ENCODE measurements around the gene TLN1. TPM values are rescaled to one million over a fixed set of nuclear protein-coding genes. Genes with fewer than 3 reads are reported as not detected.

The TLN1 gene
- total RNA-seq, 2 donors from 2014 or later = 177 to 196 TPM

DNA sequence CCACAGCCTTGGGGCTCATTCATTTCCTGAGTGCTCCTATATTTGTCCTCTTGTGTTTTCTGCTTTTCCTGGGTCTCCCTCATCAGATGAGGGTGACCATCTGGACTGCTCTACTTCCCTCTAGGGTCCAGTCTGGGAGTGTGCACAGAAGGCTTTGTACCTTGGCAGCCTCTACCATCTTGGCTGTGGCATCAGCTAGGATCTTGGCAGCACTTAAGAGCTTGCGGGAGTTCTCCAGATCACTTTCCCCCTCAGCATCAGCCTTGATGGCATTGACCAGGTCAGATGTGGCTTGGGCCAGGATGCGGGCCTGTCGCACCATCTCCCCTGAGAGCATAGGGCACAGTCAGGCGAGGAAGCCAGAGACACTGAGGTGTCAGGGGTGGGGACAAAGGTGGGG lies 15.8 kb downstream of the TLN1 start:
- no peak for DNase-seq
- TF ChIP-seq CTCF (IDR thresholded peaks at IDR 0.05) = no peak
- peaks cover 59% of the 10 kb centered on the region for H3K36me3 ChIP-seq
- H3K4me3 ChIP-seq = no peak overlapping the region
- H3K9me3 ChIP-seq = no peaks in the 10 kb centered on the region
- no peak overlapping the region for H3K27ac ChIP-seq
- H3K9ac ChIP-seq (ENCODE audit: low read depth in 2 of 2, low read length in 2 of 2) = no peak overlapping the region
- intact Hi-C loops (cut with DNase I) = no loop called here
- no peaks in the 10 kb centered on the region for H3K27me3 ChIP-seq
- H3K4me1 ChIP-seq = no peaks in the 10 kb centered on the region

- Histone ChIP-seq H3K9ac (ENCODE audit: low read depth in 2 of 2, low read length in 2 of 2) (no peak overlapping the region), H3K4me1 (no peaks in the 10 kb centered on the region), H3K27me3 (no peaks in the 10 kb centered on the region), H3K27ac (no peak overlapping the region), H3K9me3 (no peaks in the 10 kb centered on the region), H3K36me3 (peaks cover 60% of the 10 kb centered on the region), H3K4me3 (no peak overlapping the region)
- DNase-seq = no peak
- no peak for TF ChIP-seq CTCF (IDR thresholded peaks at IDR 0.05)
- intact Hi-C loops (cut with DNase I) = no loop called here
Measured at GRCh38 chr9:35714579-35715252, 17.3 kb downstream of the TLN1 start.

DNA sequence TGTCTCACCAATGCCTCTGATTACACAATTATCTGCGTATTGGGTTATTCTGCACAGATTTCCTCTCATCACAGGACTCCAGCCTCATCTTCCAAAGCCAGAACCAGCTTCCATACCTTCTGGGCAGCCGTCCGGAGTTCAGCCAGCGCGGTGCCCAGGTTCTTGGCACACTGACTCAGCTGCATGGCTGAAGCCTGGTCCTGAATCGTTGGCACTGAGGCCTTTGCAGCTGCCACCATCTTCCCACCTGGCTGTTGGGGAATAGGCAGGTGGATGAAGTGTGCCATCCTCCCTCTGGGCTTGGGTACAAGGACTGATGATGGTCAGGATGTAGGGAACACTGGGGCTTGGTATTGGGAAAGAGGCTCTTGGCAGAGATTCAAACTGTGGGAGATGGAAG lies 17.9 kb downstream of the TLN1 start:
- no peaks in the 10 kb centered on the region for H3K27me3 ChIP-seq
- H3K4me3 ChIP-seq = no peak overlapping the region
- H3K9me3 ChIP-seq = no peaks in the 10 kb centered on the region
- H3K27ac ChIP-seq = no peak overlapping the region
- no peaks in the 10 kb centered on the region for H3K4me1 ChIP-seq
- intact Hi-C loops (cut with DNase I) = no loop called here
- H3K9ac ChIP-seq (ENCODE audit: low read depth in 2 of 2, low read length in 2 of 2) = no peak overlapping the region
- peaks cover 54% of the 10 kb centered on the region for H3K36me3 ChIP-seq
- no peak for TF ChIP-seq CTCF (IDR thresholded peaks at IDR 0.05)
- DNase-seq = no peak

DNA sequence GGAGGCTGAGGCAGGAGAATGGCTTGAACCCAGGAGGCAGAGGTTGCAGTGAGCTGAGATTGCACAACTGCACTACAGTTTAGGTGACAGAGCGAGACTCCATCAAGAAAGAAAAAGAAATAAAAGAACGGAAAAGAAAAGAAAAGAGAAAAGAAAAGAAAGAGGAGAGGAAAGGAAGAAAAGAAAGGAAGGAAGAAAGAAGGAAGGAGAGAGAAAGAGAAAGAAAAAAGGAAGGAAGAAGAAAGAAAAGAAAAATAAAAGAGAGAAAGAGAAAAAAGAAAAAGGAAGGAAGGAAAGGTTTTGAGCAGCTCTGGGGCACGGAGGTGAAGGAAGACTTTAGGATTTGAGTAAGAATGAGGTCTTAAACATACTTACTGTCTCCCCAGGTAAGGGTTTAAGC lies 18.4 kb downstream of the TLN1 start:
- Histone ChIP-seq H3K9me3 (no peaks in the 10 kb centered on the region), H3K27me3 (no peaks in the 10 kb centered on the region), H3K9ac (ENCODE audit: low read depth in 2 of 2, low read length in 2 of 2) (no peak overlapping the region), H3K4me1 (no peaks in the 10 kb centered on the region), H3K4me3 (no peak overlapping the region), H3K36me3 (peaks cover 50% of the 10 kb centered on the region), H3K27ac (no peak overlapping the region)
- intact Hi-C loops (cut with DNase I) = no loop called here
- DNase-seq = no peak
- TF ChIP-seq CTCF (IDR thresholded peaks at IDR 0.05) = no peak

DNA sequence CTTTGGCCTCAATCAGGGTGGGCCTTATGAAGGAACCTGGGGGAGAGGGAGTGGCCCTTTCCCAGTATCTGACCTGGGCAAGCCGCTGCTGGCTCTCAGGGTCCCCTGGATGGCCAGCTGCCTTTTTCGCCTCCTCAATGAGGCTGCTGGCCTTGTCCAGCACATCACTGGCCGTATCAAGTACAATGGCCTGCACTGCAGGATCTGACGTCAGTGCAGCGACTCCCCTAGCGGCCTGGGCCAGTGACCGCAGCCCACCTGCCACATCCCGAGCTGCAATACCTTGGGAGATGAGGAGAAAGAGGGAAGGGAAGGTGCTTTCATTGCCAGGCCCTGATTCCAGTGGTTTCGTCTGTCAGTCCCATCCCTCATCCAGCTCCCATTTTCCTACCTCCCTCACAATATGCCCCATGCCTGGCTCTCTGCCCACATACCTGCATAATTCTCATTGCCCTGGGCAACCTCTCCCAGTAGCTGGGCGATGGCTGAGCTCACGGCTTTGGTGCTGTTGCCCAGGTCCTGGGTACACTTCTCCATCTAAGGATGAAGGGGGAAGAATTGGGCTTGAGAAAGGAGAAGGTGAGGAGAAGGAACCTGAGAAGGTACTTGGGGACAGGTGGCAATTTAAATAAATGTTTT lies 19.1 kb downstream of the TLN1 start:
- Histone ChIP-seq H3K9me3 (no peaks in the 10 kb centered on the region), H3K27me3 (no peaks in the 10 kb centered on the region), H3K27ac (no peak overlapping the region), H3K36me3 (peaks cover 54% of the 10 kb centered on the region), H3K9ac (ENCODE audit: low read depth in 2 of 2, low read length in 2 of 2) (no peak overlapping the region), H3K4me1 (no peaks in the 10 kb centered on the region), H3K4me3 (no peak overlapping the region)
- TF ChIP-seq CTCF (IDR thresholded peaks at IDR 0.05) = no peak
- intact Hi-C loops (cut with DNase I) = no loop called here
- no peak for DNase-seq

All from colonic mucosa (tissue), 4 donors.